GM19395 (cell line): Measurements from ENCODE around the gene BTBD1.
"Not testable (repeated sequence)": the region's sequence is repeated elsewhere in the genome, so short reads cannot be mapped to it uniquely, and the experiment has no call there.

Source experiments
- ATAC-seq: cut with Tn5 transposase; IDR thresholded peaks from one replicate; pipeline ENCODE4 v1.9.1; 2021; ENCODE audit warnings: mild to moderate bottlenecking, moderate library complexity; ENCODE audit not compliant: unreplicated experiment

BTBD1 gene

GRCh38 chr15:83061680-83062079 lies 5.4 kb downstream of the BTBD1 start:
- ATAC-seq, result no peak

- no peak for ATAC-seq
These were observed 9.2 kb downstream of the BTBD1 start for GRCh38 chr15:83057696-83058376.

DNA sequence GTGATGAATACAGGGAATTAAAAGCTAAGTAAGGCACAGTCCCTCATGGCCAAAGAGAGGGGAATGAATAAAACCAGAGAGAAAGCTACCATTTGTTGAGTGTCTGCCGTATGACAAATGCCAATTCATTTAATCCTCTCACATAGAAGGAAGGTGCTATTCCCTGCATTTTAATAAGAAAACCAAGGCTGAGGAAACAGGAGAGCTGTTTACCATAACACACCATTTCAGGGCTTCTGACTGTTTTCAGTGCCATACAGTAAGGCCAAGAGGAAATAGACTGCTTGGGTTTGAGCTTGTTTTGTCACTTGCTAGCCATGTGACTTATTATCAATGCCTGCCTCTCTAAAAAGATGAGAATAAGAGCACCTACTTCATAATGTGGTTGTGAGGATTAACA lies 10.1 kb downstream of the BTBD1 start:
- no peak for ATAC-seq

- ATAC-seq, result no peak
These were observed 13.9 kb downstream of the BTBD1 start for GRCh38 chr15:83053151-83053550.

GRCh38 chr15:83046558-83047127 lies 20.4 kb downstream of the BTBD1 start:
- ATAC-seq, result no peak

DNA sequence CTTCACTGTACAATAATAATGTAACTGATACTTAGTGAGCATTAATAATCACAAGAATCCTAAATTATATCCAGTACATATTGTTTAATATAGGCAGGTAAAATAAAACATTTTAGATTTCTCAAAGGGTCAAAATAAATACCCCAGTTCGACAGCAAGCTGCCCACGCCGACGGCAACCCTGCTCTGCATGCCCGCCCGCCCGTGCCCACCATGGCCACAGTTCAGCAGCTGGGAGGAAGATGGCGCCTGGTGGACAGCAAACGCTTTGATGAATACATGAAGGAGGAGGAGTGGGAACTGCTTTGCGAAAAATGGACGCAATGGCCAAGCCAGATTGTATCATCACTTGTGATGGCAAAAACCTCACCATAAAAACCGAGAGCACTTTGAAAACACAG lies 22.9 kb downstream of the BTBD1 start:
- no peak for ATAC-seq

DNA sequence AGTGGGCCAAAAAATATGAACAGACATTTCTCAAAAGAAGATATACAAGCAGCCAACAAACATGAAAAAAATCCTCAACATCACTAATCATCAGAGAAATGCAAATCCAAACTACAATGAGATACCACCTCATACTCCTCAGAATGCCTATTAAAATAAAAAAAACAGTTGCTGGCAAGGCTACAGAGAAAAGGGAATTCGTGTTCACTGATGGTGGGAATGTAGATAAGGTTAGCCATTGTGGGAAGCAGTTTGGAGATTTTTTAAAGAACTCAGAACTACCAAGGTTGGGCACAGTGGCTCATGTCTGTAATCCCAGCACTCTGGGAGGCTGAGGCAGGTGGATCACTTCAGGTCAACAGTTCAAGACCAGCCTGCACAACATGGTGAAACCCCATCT lies 27.8 kb downstream of the BTBD1 start:
- ATAC-seq, result no peak

GRCh38 chr15:83036253-83036652 lies 30.8 kb downstream of the BTBD1 start:
- no peak for ATAC-seq

DNA sequence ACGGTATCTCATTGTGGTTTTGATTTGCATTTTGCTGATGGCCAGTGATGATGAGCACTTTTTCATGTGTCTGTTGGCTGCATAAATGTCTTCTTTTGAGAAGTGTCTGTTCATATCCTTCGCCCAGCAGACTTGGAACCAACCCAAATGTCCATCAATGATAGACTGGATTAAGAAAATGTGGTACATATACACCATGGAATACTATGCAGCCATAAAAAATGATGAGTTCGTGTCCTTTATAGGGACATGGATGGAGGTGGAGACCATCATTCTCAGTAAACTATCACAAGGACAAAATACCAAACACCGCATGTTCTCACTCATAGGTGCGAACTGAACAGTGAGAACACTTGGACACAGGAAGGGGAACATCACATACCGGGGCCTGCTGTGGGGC lies 35.8 kb downstream of the BTBD1 start:
- ATAC-seq, result not testable (repeated sequence)

DNA sequence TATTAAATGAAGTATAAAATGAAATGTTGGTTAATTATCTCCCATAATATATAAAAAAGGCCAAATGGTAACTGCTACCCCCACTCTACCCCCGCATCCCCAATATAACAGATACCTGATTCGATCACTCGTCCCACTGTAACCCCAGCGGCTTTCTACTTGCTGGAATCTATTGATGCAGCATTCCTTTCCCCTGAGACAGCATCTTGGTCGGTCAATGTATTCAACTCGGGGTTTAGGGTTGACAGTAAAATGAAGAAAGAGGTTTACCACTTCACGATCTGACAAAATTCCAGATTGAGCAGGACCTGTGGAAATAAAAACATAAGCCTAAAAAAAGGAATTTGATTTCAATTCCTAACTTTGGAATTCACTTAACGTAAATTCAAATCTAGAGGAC lies 37.0 kb downstream of the BTBD1 start:
- ATAC-seq, result no peak

DNA sequence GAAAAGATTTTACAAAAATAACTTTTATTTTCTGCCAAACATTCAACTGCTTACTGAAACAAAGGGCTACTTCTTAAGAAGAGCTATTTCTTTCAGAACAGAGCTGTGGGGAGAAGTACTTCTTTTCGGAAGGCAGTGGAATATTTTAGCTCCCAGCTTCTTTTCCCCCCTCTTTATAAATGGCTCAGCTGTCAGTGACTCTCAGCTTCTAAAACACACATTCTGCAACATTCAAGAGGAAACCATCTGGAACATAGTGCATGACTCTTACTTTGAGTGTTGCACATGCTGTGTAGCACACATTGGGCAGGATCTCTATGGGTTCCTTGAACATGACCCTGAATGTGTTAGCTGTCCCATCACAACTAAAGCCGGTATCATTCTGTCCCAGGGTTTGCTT lies 48.6 kb downstream of the BTBD1 start:
- ATAC-seq, result no peak

DNA sequence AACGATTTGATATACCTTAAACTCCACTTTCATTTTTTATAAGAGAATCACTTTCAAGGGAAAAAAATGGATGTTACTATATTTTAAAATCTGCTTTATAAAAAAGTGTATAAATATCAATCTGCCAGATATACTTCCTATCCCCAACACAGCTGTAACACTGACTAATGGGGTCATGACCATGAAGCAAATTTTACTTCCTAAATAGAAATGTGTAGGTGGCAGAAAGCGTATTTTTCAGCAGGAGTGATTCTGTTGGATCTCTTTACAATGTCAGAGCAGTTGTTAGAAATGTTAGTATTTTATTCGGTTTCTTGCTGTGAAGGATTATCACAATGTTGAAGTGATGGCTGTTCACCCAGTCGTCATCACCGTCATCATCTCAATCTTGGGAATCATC lies 50.1 kb downstream of the BTBD1 start:
- no peak for ATAC-seq

DNA sequence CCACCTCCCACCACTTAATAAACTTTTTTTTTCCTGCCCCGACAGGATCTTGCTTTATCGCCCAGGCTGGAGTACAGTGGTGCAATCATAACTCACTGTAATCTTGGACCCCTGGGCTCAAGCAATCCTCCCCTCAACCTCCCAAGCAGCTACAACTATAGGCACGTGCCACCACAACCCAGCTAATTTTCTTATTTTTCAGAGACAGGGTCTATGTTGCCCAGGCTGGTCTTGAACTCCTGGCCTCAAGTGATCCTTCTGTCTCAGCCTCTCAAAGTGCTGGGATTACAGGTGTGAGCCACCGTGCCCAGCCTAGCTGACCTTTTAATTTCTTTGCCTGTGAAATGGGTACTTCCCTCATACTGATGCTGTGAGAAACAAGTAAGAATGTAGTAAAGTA lies 51.7 kb downstream of the BTBD1 start:
- no peak for ATAC-seq

DNA sequence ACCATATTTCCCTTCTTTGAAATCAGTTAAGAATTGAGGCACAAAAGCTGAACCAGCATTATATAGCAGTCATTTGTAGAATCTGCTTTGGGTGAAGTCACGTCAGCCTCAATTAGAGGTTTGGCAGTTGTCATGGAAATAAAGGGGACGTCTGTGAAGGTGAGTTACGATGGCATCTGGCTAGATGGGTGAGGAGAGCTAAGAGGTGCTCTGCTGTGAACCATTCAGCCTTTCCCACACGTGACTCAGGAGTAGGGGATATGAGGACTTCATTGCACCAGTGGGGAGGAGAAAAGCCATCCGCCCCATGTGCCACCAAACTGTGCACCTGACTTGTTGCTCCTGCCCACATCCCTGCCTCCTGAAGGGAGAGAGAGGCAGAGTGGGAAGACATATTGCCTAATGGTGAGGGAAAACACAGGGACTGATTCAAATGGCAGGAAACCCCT lies 52.8 kb downstream of the BTBD1 start:
- ATAC-seq, result no peak

- ATAC-seq, result no peak
These were observed 54.4 kb downstream of the BTBD1 start for GRCh38 chr15:83012636-83013035.

- ATAC-seq, result no peak
These were observed 55.0 kb downstream of the BTBD1 start for GRCh38 chr15:83012076-83012426.

DNA sequence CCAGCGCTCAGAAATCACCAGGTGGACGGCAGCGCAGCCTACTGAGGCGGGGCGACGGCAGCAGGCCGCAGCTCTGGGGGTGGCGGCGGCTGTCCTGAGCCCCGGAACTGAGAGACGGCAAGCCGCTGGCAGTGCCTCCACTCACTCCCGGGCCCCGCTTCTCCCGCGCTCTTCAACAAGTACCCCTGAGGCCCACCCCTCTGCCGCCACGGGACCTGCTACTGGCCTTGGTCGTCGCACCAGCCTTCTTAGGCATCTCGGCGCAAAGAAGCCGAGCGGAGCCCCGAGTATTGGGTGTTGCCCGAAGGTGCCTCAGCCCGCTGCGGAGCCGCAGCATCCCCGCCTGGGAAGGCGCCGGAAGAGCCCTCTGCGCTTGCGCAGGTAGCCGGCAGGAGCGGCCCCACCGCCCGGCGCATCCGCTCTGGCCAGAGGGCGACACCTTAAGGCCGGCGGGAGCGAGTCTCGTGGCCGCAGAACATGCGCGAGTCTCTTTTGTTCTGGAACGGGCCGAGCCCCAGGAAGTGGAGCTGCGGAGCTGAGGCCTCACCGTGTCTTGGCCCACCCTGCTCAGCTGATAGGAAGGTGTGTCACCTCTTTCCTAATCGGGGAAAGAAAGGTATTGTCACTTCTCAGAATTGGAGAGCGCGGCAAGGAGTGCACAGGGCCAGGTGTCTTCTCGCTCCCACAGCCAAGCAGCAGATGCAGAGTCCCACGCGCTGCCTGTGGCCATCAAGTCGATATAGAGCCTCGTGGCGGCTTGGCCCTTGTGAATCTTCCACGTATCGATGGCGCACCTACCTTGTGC lies 55.6 kb downstream of the BTBD1 start, which contains the start of gene C15orf40:
Gene C15orf40, minus strand, starts transcription at position 369 of the 805 bp plus-strand sequence. Its CDS starts 32 bp downstream, at position 337.
- peak; percentile 85 for ATAC-seq

GRCh38 chr15:83010709-83011270 lies 56.3 kb downstream of the BTBD1 start:
- ATAC-seq, result peak; percentile 78

- ATAC-seq, result not testable (repeated sequence)
These were observed 66.4 kb downstream of the BTBD1 start for GRCh38 chr15:83000672-83001031.

- peak; percentile 80 for ATAC-seq
These were observed 67.0 kb downstream of the BTBD1 start for GRCh38 chr15:82999905-83000671.

- no peak for ATAC-seq
These were observed 67.6 kb downstream of the BTBD1 start for GRCh38 chr15:82999426-82999825.
